Epithelial cell of esophagus (primary cell): Measurements from ENCODE around the gene KEL.

Experiments used
- DNase-seq: peaks from one replicate; pipeline ENCODE4 v3.0.0; 2010; ENCODE audit warnings: low read depth
- H3K4me3 ChIP-seq: 2 replicates; pipeline ENCODE4 v1.5.1; 2011; ENCODE audit warnings: mild to moderate bottlenecking, low read length, control low read depth
- TF ChIP-seq, protein P1 (sequence below): IDR thresholded peaks from 2 replicates; pipeline ENCODE4 v1.5.1; 2011; ENCODE audit warnings: low read depth, mild to moderate bottlenecking, low read length, control low read depth, inconsistent platforms; ENCODE audit not compliant: insufficient read depth; ENCODE audit errors: missing control alignments

KEL gene

GRCh38 chr7:142960955-142961512 lies 1.1 kb downstream of the KEL start:
- no peak for DNase-seq
- no peak overlapping the region for H3K4me3 ChIP-seq
- TF ChIP-seq, protein P1, sequence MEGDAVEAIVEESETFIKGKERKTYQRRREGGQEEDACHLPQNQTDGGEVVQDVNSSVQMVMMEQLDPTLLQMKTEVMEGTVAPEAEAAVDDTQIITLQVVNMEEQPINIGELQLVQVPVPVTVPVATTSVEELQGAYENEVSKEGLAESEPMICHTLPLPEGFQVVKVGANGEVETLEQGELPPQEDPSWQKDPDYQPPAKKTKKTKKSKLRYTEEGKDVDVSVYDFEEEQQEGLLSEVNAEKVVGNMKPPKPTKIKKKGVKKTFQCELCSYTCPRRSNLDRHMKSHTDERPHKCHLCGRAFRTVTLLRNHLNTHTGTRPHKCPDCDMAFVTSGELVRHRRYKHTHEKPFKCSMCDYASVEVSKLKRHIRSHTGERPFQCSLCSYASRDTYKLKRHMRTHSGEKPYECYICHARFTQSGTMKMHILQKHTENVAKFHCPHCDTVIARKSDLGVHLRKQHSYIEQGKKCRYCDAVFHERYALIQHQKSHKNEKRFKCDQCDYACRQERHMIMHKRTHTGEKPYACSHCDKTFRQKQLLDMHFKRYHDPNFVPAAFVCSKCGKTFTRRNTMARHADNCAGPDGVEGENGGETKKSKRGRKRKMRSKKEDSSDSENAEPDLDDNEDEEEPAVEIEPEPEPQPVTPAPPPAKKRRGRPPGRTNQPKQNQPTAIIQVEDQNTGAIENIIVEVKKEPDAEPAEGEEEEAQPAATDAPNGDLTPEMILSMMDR, result no peak

DNA sequence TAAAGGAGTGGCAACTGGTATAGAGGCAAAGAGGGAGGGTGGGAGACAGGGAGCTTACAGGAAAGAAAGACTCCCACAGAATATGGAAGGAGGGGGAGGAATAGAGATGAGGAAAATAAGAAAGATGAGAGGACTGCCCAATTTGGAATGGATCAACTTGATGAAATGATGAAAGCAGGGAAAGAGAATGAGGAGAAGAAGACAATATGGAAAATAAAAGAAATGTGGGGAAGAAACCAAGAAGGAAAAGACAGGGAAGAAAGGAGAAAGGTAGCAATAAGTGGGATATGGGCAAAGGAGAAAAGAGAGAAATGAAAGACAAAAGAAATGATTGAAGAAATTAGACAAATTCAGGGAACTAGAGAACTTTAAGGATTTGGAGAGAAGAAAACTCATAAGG lies 3.0 kb downstream of the KEL start:
- TF ChIP-seq, protein P1, result no peak
- DNase-seq, result no peak
- H3K4me3 ChIP-seq, result no peak overlapping the region

DNA sequence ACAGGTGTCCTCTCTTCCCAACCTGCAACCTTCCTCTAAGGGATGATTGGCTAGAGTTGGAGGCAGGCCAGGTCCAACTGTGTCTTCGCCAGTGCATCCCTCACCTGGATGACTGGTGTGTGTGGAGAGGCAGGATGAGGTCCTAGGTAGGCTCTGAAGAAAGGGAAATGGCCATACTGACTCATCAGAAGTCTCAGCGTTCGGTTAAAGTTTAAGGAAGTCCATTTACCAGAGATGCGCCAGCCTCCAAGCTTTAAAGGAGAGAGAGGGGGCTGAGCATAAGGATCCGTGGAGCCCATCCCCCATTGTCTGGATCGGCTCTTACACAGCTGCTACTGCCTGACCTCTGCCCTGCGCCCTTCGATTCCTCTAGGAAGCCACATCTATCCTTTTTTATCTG lies 4.4 kb downstream of the KEL start:
- TF ChIP-seq, protein P1, result no peak
- no peak for DNase-seq
- no peak overlapping the region for H3K4me3 ChIP-seq

GRCh38 chr7:142956951-142957623 lies 5.1 kb downstream of the KEL start:
- no peak overlapping the region for H3K4me3 ChIP-seq
- peak; percentile 2 for DNase-seq
- TF ChIP-seq, protein P1, result no peak

- no peak for DNase-seq
- H3K4me3 ChIP-seq, result no peak overlapping the region
- TF ChIP-seq, protein P1, result no peak
These were observed 7.4 kb downstream of the KEL start for GRCh38 chr7:142954680-142955268.

DNA sequence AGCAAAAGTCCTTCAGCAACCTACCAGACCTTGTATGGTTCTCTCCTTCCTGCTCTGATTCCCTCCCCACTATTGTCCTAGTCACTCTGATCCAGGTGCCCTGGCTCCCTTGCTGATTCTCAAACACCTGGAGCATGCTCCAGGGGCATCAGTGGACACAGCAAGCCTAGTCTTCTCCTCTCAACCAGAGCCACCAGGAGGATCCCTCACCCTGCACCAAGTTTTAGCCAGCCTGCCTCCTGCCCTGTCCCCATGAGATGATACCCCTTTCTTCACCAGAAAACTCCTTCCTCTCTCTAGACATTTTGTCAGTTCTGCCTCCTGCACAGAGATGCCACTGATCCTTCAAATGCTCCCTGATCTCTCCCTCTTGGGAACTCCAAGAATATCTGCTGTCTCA lies 11.9 kb downstream of the KEL start:
- TF ChIP-seq, protein P1, result no peak
- no peak for DNase-seq
- H3K4me3 ChIP-seq, result no peak overlapping the region
